ENCODE measurements around the gene RRP1B.

RRP1B gene

DNA sequence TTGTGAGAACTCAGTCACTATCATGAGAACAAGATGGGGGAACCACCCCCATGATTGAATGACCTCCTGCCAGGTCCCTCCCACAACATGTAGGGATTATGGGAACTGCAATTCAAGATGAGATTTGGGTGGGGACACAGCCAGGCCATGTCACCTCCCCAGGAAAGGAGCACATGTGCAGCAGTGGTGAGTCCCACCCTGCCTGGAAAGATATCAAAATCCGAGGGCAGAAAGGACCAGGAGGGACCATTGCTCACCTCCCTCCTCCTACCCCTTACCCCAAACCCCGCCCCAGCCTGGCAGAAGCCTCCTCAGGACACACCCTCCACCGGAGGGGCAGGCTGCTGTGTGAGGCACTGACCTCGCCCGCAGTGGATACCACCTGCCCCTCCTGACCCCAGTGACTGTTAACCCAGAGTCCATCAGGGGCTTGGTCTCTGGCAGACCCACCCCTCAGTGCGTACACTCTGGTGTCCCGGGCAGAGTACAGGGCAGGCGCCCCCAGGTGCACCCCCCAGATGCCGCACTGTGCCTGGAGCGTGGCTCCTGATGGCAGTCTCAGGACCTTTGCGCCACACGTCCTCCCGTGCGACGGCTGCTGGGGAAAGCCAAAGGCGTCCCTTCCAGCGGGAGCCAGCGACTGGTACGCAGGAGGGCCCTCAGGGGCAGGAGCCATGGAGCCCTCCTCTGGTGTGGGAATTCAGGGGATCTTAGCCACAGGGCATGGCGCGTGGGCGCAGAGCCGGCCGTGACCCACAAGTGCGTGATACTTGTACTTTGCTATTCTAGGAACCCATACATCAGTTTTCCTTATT is 80.5 kb downstream of the RRP1B start:
- TF ChIP-seq CTCF (IDR thresholded peaks at IDR 0.05; ENCODE audit: low read depth, low read length, missing control alignments), result no peak
- DNase-seq (ENCODE audit: low read depth), result no peak
- H3K4me3 ChIP-seq (ENCODE audit: low read depth, low read length), result no peak overlapping the region

GRCh38 chr21:43740497-43741156 is 81.3 kb downstream of the RRP1B start:
- H3K4me3 ChIP-seq (ENCODE audit: low read depth, low read length), result no peak overlapping the region
- no peak for TF ChIP-seq CTCF (IDR thresholded peaks at IDR 0.05; ENCODE audit: low read depth, low read length, missing control alignments)
- DNase-seq (ENCODE audit: low read depth), result no peak

DNA sequence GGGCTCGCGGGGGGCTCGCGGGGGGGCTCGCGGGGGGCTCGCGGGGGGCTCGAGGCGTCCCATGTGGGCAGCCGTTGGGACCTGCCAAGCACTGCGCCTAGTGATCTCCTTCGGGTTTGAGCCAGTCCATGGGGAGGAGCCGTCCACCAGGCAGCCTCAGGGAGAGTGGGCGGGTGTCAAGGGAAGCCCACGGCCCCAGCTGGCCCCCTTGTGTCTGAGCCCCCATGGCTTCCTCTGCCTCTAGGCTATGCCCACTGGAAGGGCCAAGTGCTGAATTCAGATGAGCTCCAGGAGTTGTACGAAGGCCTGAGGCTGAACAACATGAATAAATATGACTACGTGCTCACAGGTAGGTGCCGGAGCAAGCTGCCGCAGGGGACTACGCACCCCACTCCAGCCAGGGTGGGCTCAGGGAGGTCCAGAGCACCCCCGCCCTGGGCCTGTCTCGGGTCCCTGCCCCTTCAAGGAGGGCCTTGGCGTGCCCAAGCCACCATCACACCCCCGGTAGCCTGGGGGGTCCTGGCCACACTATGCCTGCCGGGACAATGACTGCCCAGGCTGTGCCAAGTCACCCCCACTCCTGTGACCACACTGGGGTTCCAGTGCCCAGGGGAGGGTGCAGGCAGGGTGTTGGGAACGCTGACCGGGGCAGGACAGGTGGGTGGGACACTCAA is 82.2 kb downstream of the RRP1B start:
- no peak for TF ChIP-seq CTCF (IDR thresholded peaks at IDR 0.05; ENCODE audit: low read depth, low read length, missing control alignments)
- no peak for DNase-seq (ENCODE audit: low read depth)

GRCh38 chr21:43743947-43744346 is 84.6 kb downstream of the RRP1B start:
- H3K4me3 ChIP-seq (ENCODE audit: low read depth, low read length), result no peak overlapping the region
- TF ChIP-seq CTCF (IDR thresholded peaks at IDR 0.05; ENCODE audit: low read depth, low read length, missing control alignments), result no peak
- DNase-seq (ENCODE audit: low read depth), result no peak

More for the DNA sequence above, 82.2 kb downstream of the RRP1B start:
- no peak overlapping the region for H3K4me3 ChIP-seq (ENCODE audit: low read depth, low read length)

DNA sequence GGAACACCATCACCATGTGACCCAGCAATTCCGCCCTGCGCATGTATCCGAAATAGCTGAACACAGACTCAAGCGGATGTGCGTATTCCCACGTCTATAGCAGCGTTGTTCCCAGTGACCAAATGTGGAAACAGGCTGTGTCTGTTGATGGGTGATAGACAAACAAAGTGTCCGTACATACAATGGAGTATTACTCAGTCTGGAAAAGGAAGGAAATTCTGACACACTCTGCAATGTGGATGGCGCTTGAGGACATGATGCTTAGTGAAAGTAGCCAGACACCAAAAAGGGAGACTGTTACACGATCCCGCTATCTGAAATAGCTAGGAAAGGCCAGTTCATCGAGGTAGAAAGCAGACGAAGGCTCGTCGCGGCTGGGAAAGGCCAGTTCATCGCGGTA is 85.4 kb downstream of the RRP1B start:
- DNase-seq (ENCODE audit: low read depth), result no peak
- no peak overlapping the region for H3K4me3 ChIP-seq (ENCODE audit: low read depth, low read length)
- TF ChIP-seq CTCF (IDR thresholded peaks at IDR 0.05; ENCODE audit: low read depth, low read length, missing control alignments), result no peak

Measured in GM12864 (cell line).